Activated effector memory CD4-positive, alpha-beta T cell treated with Interleukin-2 at 50 U/mL for 16 hours (primary cell): ENCODE data around the gene PPP1R36.
"Not testable (repeated sequence)": the region's sequence is repeated elsewhere in the genome, so short reads cannot be mapped to it uniquely, and the experiment has no call there.

Experiments used
- DNase-seq: peaks from one replicate; pipeline ENCODE4 v3.0.0-alpha.2; 2020

PPP1R36 gene

GRCh38 chr14:64520699-64521098, 29.1 kb upstream of the PPP1R36 start:
- no peak for DNase-seq

DNA sequence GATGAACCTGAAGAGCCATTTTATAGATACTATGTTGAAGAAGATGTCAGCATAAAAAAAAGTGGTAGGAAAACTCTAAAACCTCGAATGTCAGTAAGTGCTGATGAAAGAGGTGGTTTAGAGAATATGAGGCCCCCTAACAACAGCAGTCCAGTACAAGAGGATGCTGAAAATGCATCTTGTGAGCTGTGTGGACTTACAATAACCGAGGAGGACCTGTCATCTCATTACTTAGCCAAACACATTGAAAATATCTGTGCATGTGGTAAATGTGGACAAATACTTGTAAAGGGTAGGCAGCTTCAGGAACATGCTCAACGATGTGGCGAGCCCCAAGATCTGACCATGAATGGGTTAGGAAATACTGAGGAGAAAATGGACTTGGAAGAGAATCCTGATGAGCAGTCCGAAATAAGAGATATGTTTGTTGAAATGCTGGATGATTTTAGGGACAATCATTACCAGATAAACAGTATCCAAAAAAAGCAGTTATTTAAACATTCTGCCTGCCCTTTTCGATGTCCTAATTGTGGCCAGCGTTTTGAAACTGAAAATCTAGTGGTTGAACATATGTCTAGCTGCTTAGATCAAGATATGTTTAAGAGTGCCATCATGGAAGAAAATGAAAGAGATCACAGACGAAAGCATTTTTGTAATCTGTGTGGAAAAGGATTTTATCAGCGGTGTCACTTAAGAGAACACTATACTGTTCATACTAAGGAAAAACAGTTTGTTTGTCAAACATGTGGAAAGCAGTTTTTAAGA, 27.0 kb upstream of the PPP1R36 start:
- no peak for DNase-seq

- no peak for DNase-seq
Observed at GRCh38 chr14:64525354-64525753, 24.4 kb upstream of the PPP1R36 start.

GRCh38 chr14:64531567-64531966, 18.2 kb upstream of the PPP1R36 start:
- no peak for DNase-seq

DNA sequence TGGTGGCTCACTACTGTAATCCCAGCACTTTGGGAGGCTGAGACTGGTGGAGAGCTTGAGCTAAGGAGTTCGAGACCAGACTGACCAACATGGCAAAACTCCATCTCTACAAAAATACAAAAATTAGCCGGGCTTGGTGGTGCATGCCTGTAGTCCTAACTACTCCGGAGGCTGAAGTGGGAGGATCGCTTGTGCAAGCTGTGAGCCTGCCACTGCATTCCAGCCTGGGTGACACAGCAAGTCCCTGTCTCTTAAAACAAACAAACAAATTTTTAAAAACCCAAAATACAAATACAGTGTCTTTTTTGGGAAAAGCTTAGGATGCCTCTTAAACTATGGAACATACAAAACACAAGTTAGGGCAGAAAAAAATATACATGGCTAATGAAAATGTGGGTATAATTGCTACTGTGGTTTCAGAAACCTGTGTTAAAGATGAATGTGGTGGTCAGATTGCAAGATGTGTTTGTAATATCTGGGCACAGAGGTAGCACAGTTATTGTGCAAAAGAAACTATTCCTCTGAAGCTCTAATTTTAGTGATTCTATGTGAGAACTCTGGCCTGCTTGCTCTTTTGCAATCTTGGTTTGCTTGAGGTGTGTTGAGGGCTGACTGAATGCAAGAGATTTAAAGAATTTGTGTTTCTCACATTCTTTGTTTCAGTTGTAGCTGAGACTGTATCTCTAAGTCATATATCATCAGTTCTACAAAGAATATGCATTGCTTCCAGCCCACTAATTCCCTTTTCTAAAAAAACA, 13.1 kb upstream of the PPP1R36 start:
- no peak for DNase-seq

DNA sequence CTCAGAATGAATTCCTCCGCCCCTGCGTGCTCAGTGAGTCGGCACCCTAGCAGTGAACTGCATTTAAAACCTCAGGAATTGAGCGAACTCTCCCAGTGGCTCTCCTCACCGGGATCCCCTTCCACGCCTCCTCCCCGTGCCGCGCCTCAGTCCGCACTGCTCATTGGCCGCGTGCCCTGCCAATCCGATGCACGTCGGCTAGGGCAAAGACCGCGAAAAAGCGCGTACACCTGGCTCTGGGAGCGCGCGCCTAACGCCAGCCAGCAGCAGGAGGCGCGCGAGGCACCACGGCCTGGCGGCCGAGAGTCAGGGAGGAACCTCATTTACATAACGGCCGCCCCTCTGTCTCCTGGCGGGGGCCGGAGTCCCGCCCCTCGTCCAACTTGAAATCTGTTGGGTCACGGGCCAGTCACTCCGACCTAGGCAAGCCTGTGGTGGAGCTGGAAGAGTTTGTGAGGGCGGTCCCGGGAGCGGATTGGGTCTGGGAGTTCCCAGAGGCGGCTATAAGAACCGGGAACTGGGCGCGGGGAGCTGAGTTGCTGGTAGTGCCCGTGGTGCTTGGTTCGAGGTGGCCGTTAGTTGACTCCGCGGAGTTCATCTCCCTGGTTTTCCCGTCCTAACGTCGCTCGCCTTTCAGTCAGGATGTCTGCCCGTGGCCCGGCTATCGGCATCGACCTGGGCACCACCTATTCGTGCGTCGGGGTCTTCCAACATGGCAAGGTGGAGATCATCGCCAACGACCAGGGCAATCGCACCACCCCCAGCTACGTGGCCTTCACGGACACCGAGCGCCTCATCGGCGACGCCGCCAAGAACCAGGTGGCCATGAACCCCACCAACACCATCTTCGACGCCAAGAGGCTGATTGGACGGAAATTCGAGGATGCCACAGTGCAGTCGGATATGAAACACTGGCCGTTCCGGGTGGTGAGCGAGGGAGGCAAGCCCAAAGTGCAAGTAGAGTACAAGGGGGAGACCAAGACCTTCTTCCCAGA, 9.3 kb upstream of the PPP1R36 start, which contains the start of gene HSPA2:
HSPA2 (plus strand) TSS at position 534 of the 995 bp plus-strand sequence; CDS start at position 643, 109 bp downstream.
- peak; percentile 91 for DNase-seq

- no peak for DNase-seq
Observed at GRCh38 chr14:64541261-64541971, 8.3 kb upstream of the PPP1R36 start.

- no peak for DNase-seq
Observed at GRCh38 chr14:64541972-64542835, 7.6 kb upstream of the PPP1R36 start.

- DNase-seq, result no peak
Observed at GRCh38 chr14:64542836-64543201, 6.9 kb upstream of the PPP1R36 start.

DNA sequence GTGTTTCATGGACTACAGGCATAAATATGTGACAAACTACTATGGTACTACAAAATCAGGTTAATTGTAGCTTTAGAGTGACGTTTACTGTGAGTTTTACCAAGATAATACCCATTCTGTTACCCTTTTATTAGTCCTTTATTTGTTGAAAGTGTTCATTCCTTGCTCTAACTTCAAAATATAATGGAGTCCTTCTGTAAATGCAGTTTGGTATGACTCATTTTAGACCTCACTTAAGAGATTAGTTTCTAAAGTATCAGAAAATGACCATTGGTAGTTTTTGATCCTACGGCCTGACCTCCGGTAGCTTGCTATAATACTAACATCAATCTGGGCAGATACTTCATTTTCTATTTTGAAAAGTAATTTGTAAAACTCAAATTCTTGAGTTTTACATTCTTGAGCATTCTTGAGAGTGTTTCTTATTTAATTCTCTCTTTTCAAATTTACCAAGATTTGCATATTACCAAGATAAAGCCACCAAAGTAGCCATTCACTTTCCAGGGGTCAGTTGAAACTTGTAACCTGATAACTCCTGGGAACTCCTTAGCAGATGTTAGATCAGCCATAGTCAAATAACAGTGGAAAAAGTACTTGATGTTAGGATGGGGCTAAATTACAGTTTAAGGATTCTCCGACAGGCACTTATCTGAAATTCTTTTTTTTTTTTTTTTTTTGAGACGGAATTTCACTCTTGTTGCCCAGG, 5.0 kb upstream of the PPP1R36 start:
- DNase-seq, result no peak

DNA sequence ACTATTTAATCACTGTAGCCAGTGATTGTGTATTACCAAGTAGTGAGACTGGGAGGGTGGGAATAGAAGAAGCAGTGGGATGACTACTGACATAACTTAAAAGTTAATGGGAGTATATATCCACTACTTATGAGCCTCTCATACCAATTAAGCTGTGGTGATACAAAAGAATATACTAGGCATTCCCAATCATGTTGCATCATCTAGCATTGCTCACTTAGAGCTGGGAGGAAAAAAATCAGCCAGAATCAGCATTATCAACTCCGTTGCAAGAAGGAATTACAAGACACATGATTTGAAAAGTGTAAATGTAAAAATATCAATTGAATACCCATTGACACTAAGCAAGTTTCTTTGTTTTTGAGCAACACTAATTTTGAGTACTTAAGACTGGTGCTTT, 745 bp upstream of the PPP1R36 start:
- DNase-seq, result no peak

DNA sequence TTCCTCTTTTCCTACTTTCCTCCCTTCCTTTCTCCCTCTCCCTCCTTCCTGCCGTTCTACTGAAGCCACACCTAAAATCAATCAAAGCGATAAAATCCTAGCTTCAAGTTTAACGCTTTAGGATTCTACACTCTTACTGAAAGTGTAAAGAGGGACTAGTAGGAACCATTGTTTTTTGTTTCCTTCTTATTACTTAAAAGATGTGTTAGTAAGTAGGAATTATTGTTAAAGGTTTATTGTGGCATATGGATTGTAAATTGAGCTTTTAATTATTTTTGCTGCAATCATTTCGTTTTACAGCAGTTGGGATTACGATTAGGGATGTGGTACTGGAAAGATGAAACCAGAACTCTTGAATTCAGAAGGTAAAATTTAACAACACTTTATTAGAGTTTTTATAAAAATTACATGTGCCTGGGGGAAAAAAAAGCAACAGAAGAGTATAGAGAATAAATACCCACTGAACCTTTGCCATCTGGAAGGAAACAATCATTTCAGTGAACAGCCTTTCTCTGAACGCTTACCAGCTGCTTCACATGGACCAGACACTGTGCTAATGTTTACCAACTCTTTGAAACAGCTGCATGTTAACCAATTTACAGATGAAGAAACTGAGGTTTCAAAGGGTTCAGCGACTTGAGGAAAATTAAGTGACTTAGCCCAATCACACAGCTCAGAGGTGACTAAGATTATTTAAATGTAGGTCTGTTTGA, 1.0 kb downstream of the PPP1R36 start:
- DNase-seq, result no peak

DNA sequence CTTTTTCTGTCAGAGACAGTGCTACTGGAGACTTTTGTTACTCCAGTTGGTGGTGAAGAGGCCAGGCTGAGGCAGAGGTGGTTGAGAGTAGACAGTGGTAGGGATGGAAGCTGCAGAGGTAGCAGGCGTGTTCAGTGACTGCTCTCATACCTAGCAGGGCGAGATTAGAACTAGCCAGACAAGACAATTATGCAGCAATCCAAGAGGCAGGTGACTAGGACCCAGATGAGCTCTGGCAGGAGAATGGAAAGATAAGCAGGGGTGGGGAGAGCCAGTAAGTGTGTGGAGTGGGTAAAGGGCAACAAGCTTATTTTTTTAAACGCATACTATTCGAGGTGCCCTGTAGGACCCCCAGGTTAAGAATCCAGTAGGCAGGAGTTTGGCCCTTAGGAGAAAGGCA, 4.8 kb downstream of the PPP1R36 start:
- DNase-seq, result no peak

- DNase-seq, result no peak
Observed at GRCh38 chr14:64556526-64556925, 6.8 kb downstream of the PPP1R36 start.

- not testable (repeated sequence) for DNase-seq
Observed at GRCh38 chr14:64558216-64558615, 8.5 kb downstream of the PPP1R36 start.

- no peak for DNase-seq
Observed at GRCh38 chr14:64561631-64562030, 11.9 kb downstream of the PPP1R36 start.

GRCh38 chr14:64562436-64562835, 12.7 kb downstream of the PPP1R36 start:
- no peak for DNase-seq

- no peak for DNase-seq
Observed at GRCh38 chr14:64563696-64564095, 13.9 kb downstream of the PPP1R36 start.

GRCh38 chr14:64566651-64567122, 16.9 kb downstream of the PPP1R36 start:
- DNase-seq, result no peak

DNA sequence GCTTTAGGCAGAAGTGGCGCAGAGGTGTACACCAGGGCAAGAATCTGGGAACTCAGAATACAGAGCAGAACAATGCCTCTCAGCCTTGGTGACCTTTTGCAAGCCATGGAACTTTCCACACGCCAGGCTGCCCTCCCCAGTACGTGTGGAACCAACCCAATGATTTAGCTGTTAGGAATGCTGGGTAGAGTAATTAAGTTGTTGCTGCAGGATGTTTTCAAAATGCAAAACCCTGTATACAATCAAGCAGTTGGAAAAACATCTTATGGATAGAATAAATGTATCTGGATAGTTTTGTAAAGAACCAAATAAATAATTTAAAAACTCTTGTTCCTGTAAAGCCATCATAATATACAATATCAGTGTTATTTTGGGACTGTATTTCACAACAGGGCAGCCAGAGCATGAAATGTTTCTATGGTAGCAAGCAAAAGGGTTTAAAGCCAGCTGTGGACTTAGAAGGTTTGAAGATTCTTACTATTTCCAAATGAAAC, 19.4 kb downstream of the PPP1R36 start:
- no peak for DNase-seq
